ENCODE data around the gene ANXA5.

- TF ChIP-seq CTCF (IDR thresholded peaks at IDR 0.05) (no peak), POLR2A (IDR thresholded peaks at IDR 0.05) (no peak)
Observed at GRCh38 chr4:121654738-121655137, 42.0 kb downstream of the ANXA5 start.
